PC-3 (cell line): ENCODE measurements around the gene GALNT2. TPM values are rescaled to one million over a fixed set of nuclear protein-coding genes. Genes with fewer than 3 reads are reported as not detected.

Experiments
- ATAC-seq: fragments of 200-7000 bp; cut with Tn5 transposase; 2 replicates; pipeline ENCODE4 v1.9.1; 2020; ENCODE audit warnings: mild to moderate bottlenecking, moderate library complexity
- BruUV-seq: library from RNA; stranded (reverse); fragments of 400-500 nt; replicated peaks from 2 replicates; lab custom pipeline; 2021; lab: Mats Ljungman, UMichigan
- CTCF ChIA-PET: fragments of 300-600 bp; sonication (Branson Sonifier 250); formaldehyde crosslinking; loops from one replicate; lab custom pipeline; 2022; ENCODE audit warnings: antibody characterized with exemption; lab: Charles Lee
- POLR2A ChIA-PET: fragments of 300-600 bp; sonication (Branson Sonifier 250); formaldehyde crosslinking; loops from one replicate; lab custom pipeline; 2022; ENCODE audit warnings: antibody characterized with exemption; ENCODE audit not compliant: unreplicated experiment; lab: Charles Lee
- DNase-seq: peaks from one replicate; pipeline ENCODE4 v3.0.0-alpha.2; 2015
- H2AFZ ChIP-seq: fragments of 300-600 bp; sonication (generic); 2 replicates; pipeline ENCODE4 v1.6.0; 2016; ENCODE audit warnings: antibody characterized with exemption, low read length
- H3F3A ChIP-seq: fragments of 300-600 bp; sonication (generic); one replicate; pipeline ENCODE4 v1.6.0; 2017; ENCODE audit warnings: antibody characterized with exemption, low read length, control low read depth, mild to moderate bottlenecking; ENCODE audit not compliant: unreplicated experiment
- H3K27ac ChIP-seq: fragments of 300-600 bp; sonication (generic); 2 replicates; pipeline ENCODE4 v1.5.1; 2016; ENCODE audit warnings: mild to moderate bottlenecking, low read length
- H3K27me3 ChIP-seq: fragments of 300-600 bp; sonication (generic); 2 replicates; pipeline ENCODE4 v1.6.1; 2016; ENCODE audit warnings: low read length, mixed read lengths
- H3K36me3 ChIP-seq: fragments of 300-600 bp; sonication (generic); 2 replicates; pipeline ENCODE4 v1.6.1; 2016; ENCODE audit warnings: low read depth, mixed run types, low read length, mixed read lengths
- H3K4me1 ChIP-seq: fragments of 300-600 bp; sonication (generic); 2 replicates; pipeline ENCODE4 v1.5.1; 2016; ENCODE audit warnings: low read length; ENCODE audit not compliant: insufficient read depth
- H3K4me2 ChIP-seq: fragments of 300-600 bp; sonication (generic); 2 replicates; pipeline ENCODE4 v1.6.0; 2016; ENCODE audit warnings: low read length
- H3K4me3 ChIP-seq: fragments of 300-600 bp; sonication (generic); 2 replicates; pipeline ENCODE4 v1.5.1; 2016; ENCODE audit warnings: mild to moderate bottlenecking, low read length, mixed read lengths
- H3K79me2 ChIP-seq: fragments of 300-600 bp; sonication (generic); 2 replicates; pipeline ENCODE4 v1.6.1; 2017; ENCODE audit warnings: low read length, mixed read lengths
- H3K9ac ChIP-seq: fragments of 300-600 bp; sonication (generic); 2 replicates; pipeline ENCODE4 v1.6.0; 2016; ENCODE audit warnings: mild to moderate bottlenecking, low read length
- H3K9me2 ChIP-seq: fragments of 300-600 bp; sonication (generic); replicated peaks from 2 replicates; pipeline ENCODE4 v1.6.1; 2016; ENCODE audit warnings: mixed run types, low read length, mixed read lengths
- H3K9me3 ChIP-seq: fragments of 300-600 bp; sonication (generic); 2 replicates; pipeline ENCODE4 v1.6.1; 2016; ENCODE audit warnings: low read length, mixed read lengths
- H4K20me1 ChIP-seq: fragments of 300-600 bp; sonication (generic); 2 replicates; pipeline ENCODE4 v1.6.1; 2016; ENCODE audit warnings: low read length, mixed read lengths
- EZH2 ChIP-seq: fragments of 300-600 bp; sonication (generic); IDR thresholded peaks from one replicate; pipeline ENCODE4 v1.6.1; 2017; ENCODE audit warnings: antibody characterized with exemption, mild to moderate bottlenecking, low read length; ENCODE audit not compliant: unreplicated experiment
- EZH2phosphoT487 ChIP-seq: fragments of 300-600 bp; sonication (generic); IDR thresholded peaks from 2 replicates; pipeline ENCODE4 v1.6.1; 2018; ENCODE audit warnings: mild to moderate bottlenecking, antibody characterized with exemption, low read length, borderline replicate concordance
- intact Hi-C: fragments of 100-400 bp; cut with micrococcal nuclease; formaldehyde crosslinking; loops from 2 replicates; pipeline ENCODE4 v1.9.0; 2023
- total RNA-seq: library from RNA; depleted of rRNA; stranded (reverse); fragments of >200 nt; gene quantifications from 2 replicates; pipeline ENCODE4 v1.2.3, GENCODE V29; 2014
- TF ChIP-seq, protein P1 (sequence below): fragments of 300-600 bp; sonication (generic); conservative IDR thresholded peaks from 2 replicates; pipeline ENCODE4 v1.5.1; 2017; ENCODE audit warnings: antibody characterized with exemption, low read depth, mild to moderate bottlenecking, low read length

Gene GALNT2
- total RNA-seq, 1 experiment from 2014 or later: 182 TPM

GRCh38 chr1:230208619-230209261 lies 141.7 kb downstream of the GALNT2 start:
- POLR2A ChIA-PET: no interaction called here
- no peak overlapping the region for H3K9ac ChIP-seq
- no peak overlapping the region for H3K27ac ChIP-seq
- H3K4me2 ChIP-seq: no peak overlapping the region
- intact Hi-C loops: no loop called here
- no peak overlapping the region for H2AFZ ChIP-seq
- BruUV-seq: no TSS peak
- 0 out of 2 replicates have a peak, but pooled peaks cover 5% of the 10 kb centered on the region for H4K20me1 ChIP-seq
- no peak for ATAC-seq
- no peaks in the 10 kb centered on the region for H3K27me3 ChIP-seq
- peaks cover 7% of the 10 kb centered on the region; the same call in 1 of the 2 replicates for H3K4me1 ChIP-seq
- CTCF ChIA-PET: no interaction called here
- no peaks in the 10 kb centered on the region for H3K9me2 ChIP-seq
- H3K79me2 ChIP-seq: peaks cover 66% of the 10 kb centered on the region
- no peak for TF ChIP-seq EZH2phosphoT487
- no peak for TF ChIP-seq EZH2
- TF ChIP-seq, protein P1, sequence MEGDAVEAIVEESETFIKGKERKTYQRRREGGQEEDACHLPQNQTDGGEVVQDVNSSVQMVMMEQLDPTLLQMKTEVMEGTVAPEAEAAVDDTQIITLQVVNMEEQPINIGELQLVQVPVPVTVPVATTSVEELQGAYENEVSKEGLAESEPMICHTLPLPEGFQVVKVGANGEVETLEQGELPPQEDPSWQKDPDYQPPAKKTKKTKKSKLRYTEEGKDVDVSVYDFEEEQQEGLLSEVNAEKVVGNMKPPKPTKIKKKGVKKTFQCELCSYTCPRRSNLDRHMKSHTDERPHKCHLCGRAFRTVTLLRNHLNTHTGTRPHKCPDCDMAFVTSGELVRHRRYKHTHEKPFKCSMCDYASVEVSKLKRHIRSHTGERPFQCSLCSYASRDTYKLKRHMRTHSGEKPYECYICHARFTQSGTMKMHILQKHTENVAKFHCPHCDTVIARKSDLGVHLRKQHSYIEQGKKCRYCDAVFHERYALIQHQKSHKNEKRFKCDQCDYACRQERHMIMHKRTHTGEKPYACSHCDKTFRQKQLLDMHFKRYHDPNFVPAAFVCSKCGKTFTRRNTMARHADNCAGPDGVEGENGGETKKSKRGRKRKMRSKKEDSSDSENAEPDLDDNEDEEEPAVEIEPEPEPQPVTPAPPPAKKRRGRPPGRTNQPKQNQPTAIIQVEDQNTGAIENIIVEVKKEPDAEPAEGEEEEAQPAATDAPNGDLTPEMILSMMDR: no peak
- no peaks in the 10 kb centered on the region for H3F3A ChIP-seq
- H3K4me3 ChIP-seq: no peak overlapping the region
- peaks cover 24% of the 10 kb centered on the region; the same call in 1 of the 2 replicates for H3K36me3 ChIP-seq
- H3K9me3 ChIP-seq: no peaks in the 10 kb centered on the region
- no peak for DNase-seq

DNA sequence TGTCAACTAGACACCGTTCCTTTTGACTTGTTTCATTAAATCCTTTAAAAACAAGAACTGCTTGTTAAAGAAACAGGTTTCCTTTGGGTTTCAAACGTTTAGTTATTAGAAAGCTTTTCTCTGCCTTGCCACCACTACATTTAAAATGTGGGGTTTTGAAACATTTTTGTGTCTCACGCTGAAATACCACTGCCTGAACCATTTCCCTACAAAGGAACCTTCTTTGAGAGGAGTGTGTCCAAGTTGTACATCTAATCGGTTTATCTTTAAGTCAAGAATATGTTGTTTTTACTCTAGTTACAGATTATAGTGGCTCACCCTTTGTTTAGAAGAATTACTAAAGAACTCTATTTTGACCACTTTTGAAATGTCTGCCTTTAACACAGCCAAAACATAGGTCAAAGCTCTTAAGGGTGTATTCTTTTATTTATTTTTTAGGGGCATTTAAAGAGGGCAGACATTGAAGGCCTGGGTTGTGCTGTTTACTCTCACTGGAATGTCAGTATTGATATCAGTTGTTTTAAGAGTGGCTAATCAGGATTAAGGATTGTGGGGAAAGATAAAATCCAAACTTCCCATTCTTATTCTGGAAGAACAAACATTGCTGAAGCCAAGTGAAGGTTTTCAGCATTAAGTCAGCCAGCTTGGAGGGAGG lies 143.4 kb downstream of the GALNT2 start:
- no peaks in the 10 kb centered on the region for H3K9me2 ChIP-seq
- no TSS peak for BruUV-seq
- peaks cover 6% of the 10 kb centered on the region; the same call in 1 of the 2 replicates for H4K20me1 ChIP-seq
- peaks cover 83% of the 10 kb centered on the region for H3K79me2 ChIP-seq
- ChIA-PET CTCF (no interaction called here), POLR2A (no interaction called here)
- no peak overlapping the region for H3K4me2 ChIP-seq
- DNase-seq: no peak
- TF ChIP-seq EZH2 (no peak), EZH2phosphoT487 (no peak)
- TF ChIP-seq, protein P1: no peak
- no peak overlapping the region for H3K4me3 ChIP-seq
- H3K27me3 ChIP-seq: no peaks in the 10 kb centered on the region
- no peaks in the 10 kb centered on the region for H3K9me3 ChIP-seq
- intact Hi-C loops: no loop called here
- no peak overlapping the region for H3K9ac ChIP-seq
- peaks cover 15% of the 10 kb centered on the region; the same call in 1 of the 2 replicates for H3K36me3 ChIP-seq
- no peak overlapping the region for H2AFZ ChIP-seq
- no peak for ATAC-seq
- no peaks in the 10 kb centered on the region for H3K4me1 ChIP-seq
- no peaks in the 10 kb centered on the region for H3F3A ChIP-seq
- no peak overlapping the region for H3K27ac ChIP-seq

DNA sequence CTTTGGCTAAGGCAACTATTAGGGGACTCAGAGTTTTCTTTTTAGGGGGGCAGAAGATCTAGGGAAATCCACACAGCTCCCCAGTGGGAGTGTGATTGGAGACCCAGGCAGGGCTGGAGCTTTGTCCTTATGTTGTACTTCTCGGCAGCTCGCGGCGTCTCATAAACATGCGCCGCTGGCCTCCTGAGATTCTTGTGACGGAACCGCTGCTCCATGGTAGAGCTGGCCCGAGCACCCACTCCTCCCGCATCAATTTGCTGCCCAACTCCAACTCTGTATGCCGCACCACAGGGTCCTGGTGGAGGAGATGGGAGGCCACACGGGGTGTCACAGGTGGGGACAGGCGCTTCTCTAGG lies 143.9 kb downstream of the GALNT2 start:
- Histone ChIP-seq H3K9me2 (no peaks in the 10 kb centered on the region), H3K79me2 (peaks cover 89% of the 10 kb centered on the region), H3K9me3 (no peaks in the 10 kb centered on the region), H3K27me3 (no peaks in the 10 kb centered on the region), H3K4me3 (no peak overlapping the region), H3K36me3 (peaks cover 15% of the 10 kb centered on the region; the same call in 1 of the 2 replicates), H3K9ac (no peak overlapping the region), H3K4me2 (no peak overlapping the region), H4K20me1 (peaks cover 9% of the 10 kb centered on the region; the same call in 1 of the 2 replicates), H3K27ac (no peak overlapping the region), H2AFZ (no peak overlapping the region), H3K4me1 (no peaks in the 10 kb centered on the region), H3F3A (no peaks in the 10 kb centered on the region)
- ChIA-PET CTCF (no interaction called here), POLR2A (no interaction called here)
- no peak for DNase-seq
- no peak for TF ChIP-seq EZH2
- ATAC-seq: no peak
- intact Hi-C loops: no loop called here
- BruUV-seq: no TSS peak
